Panc1 (cell line): ENCODE data around the gene CDH5. TPM values are rescaled to one million over a fixed set of nuclear protein-coding genes. Genes with fewer than 3 reads are reported as not detected.

Experiments
- ATAC-seq: fragments of 200-7000 bp; cut with Tn5 transposase; 2 replicates; pipeline ENCODE4 v1.9.1; 2020; ENCODE audit warnings: mild to moderate bottlenecking, moderate library complexity
- BruUV-seq: library from RNA; stranded (reverse); fragments of 400-500 nt; replicated peaks from 2 replicates; lab custom pipeline; 2021; lab: Mats Ljungman, UMichigan
- CTCF ChIA-PET: fragments of 300-600 bp; sonication (Branson Sonifier 250); formaldehyde crosslinking; loops from one replicate; lab custom pipeline; 2022; ENCODE audit warnings: antibody characterized with exemption; lab: Charles Lee
- POLR2A ChIA-PET: fragments of 300-600 bp; sonication (Branson Sonifier 250); formaldehyde crosslinking; loops from one replicate; lab custom pipeline; 2022; ENCODE audit warnings: antibody characterized with exemption; lab: Charles Lee
- DNase-seq: peaks from one replicate; pipeline ENCODE4 v3.0.0-alpha.2; 2010; ENCODE audit warnings: low read depth, low spot score
- H3K27ac ChIP-seq: 2 replicates; pipeline ENCODE4 v1.5.1; 2011; ENCODE audit warnings: mild to moderate bottlenecking, low read length, inconsistent platforms
- H3K27me3 ChIP-seq: fragments of 200-500 bp; sonication (Bioruptor generic); 2 replicates; pipeline ENCODE4 v1.6.0; 2014; ENCODE audit warnings: low read length, inconsistent platforms; ENCODE audit not compliant: control insufficient read depth, insufficient read depth
- H3K36me3 ChIP-seq: fragments of 200-500 bp; sonication (Bioruptor generic); 2 replicates; pipeline ENCODE4 v1.5.1; 2014; ENCODE audit warnings: inconsistent platforms, mild to moderate bottlenecking, low read length, moderate library complexity; ENCODE audit not compliant: control insufficient read depth, insufficient read depth
- H3K4me1 ChIP-seq: 2 replicates; pipeline ENCODE4 v1.5.1; 2011; ENCODE audit warnings: inconsistent platforms, mild to moderate bottlenecking, low read length, moderate library complexity; ENCODE audit not compliant: control insufficient read depth, insufficient read depth
- H3K4me3 ChIP-seq, 2 experiments: 2 replicates each; pipeline ENCODE4 v1.5.1; 2011 to 2012; ENCODE audit warnings: low read depth in 2 of 2, low read length in 2 of 2, mild to moderate bottlenecking in 2 of 2, inconsistent platforms in 1 of 2, moderate library complexity in 1 of 2
- H3K9me3 ChIP-seq: fragments of 200-500 bp; sonication (Bioruptor generic); 2 replicates; pipeline ENCODE4 v1.5.1; 2014; ENCODE audit warnings: low read depth, mild to moderate bottlenecking, inconsistent platforms, low read length, moderate library complexity; ENCODE audit not compliant: control insufficient read depth, insufficient read depth
- CTCF ChIP-seq: fragments of 450-650 bp; IDR thresholded peaks from 2 replicates; pipeline ENCODE4 v1.5.1; 2017; ENCODE audit warnings: mild to moderate bottlenecking
- POLR2AphosphoS5 ChIP-seq: IDR thresholded peaks from 2 replicates; pipeline ENCODE4 v1.6.1; 2012; ENCODE audit warnings: mild to moderate bottlenecking, low read depth, low read length, moderate library complexity
- REST ChIP-seq, 2 experiments: IDR thresholded peaks; 2 replicates each; pipeline ENCODE4 v1.6.1; 2011 to 2012; ENCODE audit warnings: low read depth in 2 of 2, control low read depth in 1 of 2, low read length in 1 of 2, mild to moderate bottlenecking in 1 of 2, moderate library complexity in 1 of 2; ENCODE audit not compliant: insufficient read depth in 1 of 2
- TCF7L2 ChIP-seq: IDR thresholded peaks from 2 replicates; pipeline ENCODE4 v1.6.1; 2011; ENCODE audit warnings: mild to moderate bottlenecking, low read depth, low read length, inconsistent platforms
- in situ Hi-C: cut with HindIII; loops from 2 replicates; pipeline ENCODE4 v1.10.0; 2016; ENCODE audit warnings: low sequenced_read_pairs, low pct_unique_long_range_greater_than_20kb
- intact Hi-C: fragments of 100-400 bp; cut with micrococcal nuclease; formaldehyde crosslinking; loops from one replicate; pipeline ENCODE4 v1.10.0; 2022; ENCODE audit not compliant: unreplicated experiment
- total RNA-seq: library from RNA; stranded (reverse); gene quantifications from one replicate; pipeline ENCODE4 v1.2.1, GENCODE V29; 2021; ENCODE audit not compliant: unreplicated experiment

The CDH5 gene
- total RNA-seq, 1 experiment from 2014 or later: 0.18 TPM

GRCh38 chr16:66324815-66325515, 41.5 kb upstream of the CDH5 start:
- intact Hi-C loops: no loop called here
- H3K4me3 ChIP-seq: no peak overlapping the region
- TF ChIP-seq REST (IDR thresholded peaks at IDR 0.05; ENCODE audit: insufficient read depth in 1 of 2, low read depth in 2 of 2, low read length in 1 of 2) (no peak), CTCF (no peak; the same call in 1 of the 2 replicates), POLR2AphosphoS5 (no peak)
- no peaks in the 10 kb centered on the region for H3K27me3 ChIP-seq
- BruUV-seq: no TSS peak
- ChIA-PET CTCF (interaction anchor here (0.7 kb wide), 1 partner anchor 15 kb away, joined by 6 read pairs; no protein-coding TSS in a partner anchor), POLR2A (interaction anchor here (0.6 kb wide), 1 partner anchor 33 kb away, joined by 5 read pairs; no protein-coding TSS in a partner anchor)
- no peaks in the 10 kb centered on the region for H3K9me3 ChIP-seq
- no peaks in the 10 kb centered on the region for H3K36me3 ChIP-seq
- H3K27ac ChIP-seq: no peak overlapping the region
- no peaks in the 10 kb centered on the region for H3K4me1 ChIP-seq
- DNase-seq (no peak), ATAC-seq (peak; percentile 79)
- in situ Hi-C loops: no loop called here

GRCh38 chr16:66325717-66326376, 40.6 kb upstream of the CDH5 start:
- ChIA-PET POLR2A (interaction anchor here (0.6 kb wide), 1 partner anchor 33 kb away, joined by 5 read pairs; no protein-coding TSS in a partner anchor), CTCF (interaction anchor here (0.7 kb wide), 1 partner anchor 14 kb away, joined by 6 read pairs; no protein-coding TSS in a partner anchor)
- no TSS peak for BruUV-seq
- intact Hi-C loops (no loop called here), in situ Hi-C loops (no loop called here)
- H3K4me1 ChIP-seq: no peaks in the 10 kb centered on the region
- DNase-seq (no peak), ATAC-seq (no peak)
- no peaks in the 10 kb centered on the region for H3K9me3 ChIP-seq
- TF ChIP-seq TCF7L2 (no peak), CTCF (no peak), REST (IDR thresholded peaks at IDR 0.05; ENCODE audit: insufficient read depth in 1 of 2, low read depth in 2 of 2, low read length in 1 of 2) (no peak)
- H3K4me3 ChIP-seq: no peak overlapping the region
- no peaks in the 10 kb centered on the region for H3K36me3 ChIP-seq
- H3K27ac ChIP-seq: no peak overlapping the region
- no peaks in the 10 kb centered on the region for H3K27me3 ChIP-seq
